ENCODE data around the gene GGA1.
"Not testable (repeated sequence)": the region's sequence is repeated elsewhere in the genome, so short reads cannot be mapped to it uniquely, and the experiment has no call there.

The GGA1 gene

DNA sequence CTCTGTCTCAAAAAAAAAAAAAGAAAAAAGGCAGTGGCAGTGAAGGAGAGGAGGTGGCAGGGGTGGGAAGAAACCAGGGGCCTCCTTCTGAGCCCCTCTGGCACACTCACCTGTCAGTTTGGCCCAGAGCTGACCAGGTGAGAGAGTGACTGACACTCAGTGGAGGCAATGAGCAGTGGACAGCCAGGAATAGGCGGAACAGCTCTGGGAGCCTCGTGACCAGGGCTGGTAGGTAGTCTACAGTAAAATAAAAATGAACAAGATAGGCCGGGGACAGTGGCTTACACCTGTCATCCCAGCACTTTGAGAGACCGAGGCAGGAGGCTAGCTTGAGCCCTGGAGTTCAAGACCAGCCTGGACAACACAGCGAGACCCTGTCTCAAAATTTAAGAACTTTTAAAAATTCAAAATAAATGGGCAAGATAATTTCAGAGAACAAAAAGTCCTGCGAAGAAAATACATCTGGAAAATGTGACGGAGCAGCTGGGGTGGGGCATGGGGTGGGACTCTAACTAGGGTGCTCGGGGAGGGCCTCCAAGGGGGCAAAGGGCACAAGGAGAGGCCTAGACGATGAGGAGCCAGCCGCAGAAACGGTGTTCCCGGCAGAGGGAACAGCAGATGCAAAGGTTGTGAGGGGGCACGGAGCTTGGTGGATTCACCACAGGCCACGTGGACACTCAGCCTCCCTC, 46.1 kb downstream of the GGA1 start:
- DNase-seq, result no peak

DNA sequence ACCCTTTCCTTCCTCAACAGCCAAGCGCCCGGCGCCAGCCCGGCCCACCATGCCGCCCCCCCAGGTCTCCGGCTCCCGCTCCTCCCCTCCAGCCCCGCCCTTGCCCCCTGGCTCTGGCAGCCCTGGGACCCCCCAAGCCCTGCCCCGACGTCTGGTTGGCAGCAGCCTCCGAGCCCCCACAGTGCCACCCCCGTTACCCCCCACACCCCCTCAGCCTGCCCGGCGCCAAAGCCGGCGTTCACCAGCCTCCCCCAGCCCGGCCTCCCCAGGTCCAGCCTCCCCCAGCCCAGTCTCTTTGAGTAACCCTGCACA, 46.6 kb downstream of the GGA1 start:
- no peak for DNase-seq

DNA sequence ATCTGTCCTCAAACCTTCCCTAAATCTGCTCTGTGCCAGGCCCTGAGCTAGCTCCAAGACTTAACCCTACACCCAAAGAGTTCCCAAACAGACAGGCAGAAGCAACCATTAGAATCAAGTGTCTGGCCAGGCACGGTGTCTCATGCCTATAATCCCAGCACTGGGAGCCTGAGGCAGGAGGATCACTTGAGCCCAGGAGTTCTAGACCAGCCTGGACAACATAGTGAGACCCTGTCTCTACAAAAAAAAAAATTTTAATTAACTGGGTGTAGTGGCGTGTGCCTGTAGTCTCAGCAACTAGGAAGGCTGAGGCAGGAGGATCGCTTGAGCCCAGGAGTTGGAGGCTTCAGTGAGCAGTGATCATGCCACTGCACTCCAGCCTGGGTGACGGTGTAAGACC, 47.9 kb downstream of the GGA1 start:
- DNase-seq, result not testable (repeated sequence)

DNA sequence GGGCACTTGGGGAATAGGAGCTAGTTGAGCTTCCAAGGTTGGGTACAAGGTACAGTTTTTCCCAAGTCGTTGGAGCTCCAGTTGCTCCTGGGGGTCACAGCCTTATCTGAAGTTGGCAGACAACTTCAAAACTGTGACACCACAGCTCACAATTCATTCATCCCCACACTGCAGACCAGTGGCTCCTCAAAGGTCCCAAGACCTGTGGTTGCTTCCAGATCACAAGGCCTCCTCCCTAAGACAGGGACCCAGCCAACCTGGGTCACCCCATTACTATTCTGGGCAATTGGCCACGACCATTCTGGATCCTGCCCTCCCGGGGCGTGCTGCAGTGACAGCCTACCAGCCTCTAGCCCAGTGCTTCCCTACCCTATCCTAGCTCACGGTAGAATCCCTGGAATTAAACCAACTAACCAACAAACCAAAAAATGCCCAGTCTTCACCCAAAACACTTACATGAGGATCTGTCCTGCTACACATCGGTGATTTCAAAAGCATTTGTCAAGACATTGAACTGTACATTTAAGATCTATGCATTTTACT, 49.0 kb downstream of the GGA1 start:
- DNase-seq, result no peak

DNA sequence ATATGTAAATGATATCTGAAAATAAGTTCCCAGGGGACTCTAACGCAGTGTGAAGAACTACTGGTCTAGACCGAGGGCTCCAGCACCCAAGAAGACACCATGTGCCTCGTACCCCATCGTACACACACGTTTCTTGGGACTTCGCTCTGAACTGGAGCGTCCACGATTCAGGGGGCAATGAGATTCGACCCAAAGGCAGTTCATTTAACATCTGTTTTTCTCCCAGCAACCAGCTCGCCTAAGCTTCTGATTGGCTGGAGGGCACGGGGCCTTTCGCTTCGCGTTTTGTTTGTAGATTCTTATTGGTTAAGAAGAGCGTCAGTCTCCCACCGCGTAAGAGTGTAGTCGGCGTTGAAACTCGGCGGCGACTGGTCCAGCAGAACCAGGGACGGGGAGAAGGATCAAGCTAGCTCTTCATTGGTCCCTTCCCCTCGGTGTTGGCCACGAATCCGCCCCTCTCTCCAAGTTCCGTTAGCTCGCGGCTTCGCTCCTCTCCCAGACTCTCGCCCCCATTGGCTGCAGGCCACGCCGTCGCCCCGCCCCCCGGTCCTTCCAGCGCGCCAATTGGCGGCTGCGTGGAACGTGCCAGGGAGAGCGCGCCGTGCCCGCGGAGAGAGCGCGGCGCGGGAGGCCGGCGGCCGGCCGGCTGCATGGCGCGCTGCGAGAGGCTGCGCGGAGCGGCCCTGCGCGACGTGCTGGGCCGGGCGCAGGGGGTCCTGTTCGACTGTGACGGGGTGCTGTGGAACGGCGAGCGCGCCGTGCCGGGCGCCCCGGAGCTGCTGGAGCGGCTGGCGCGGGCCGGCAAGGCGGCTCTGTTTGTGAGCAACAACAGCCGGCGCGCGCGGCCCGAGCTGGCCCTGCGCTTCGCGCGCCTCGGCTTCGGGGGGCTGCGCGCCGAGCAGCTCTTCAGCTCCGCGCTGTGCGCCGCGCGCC, 49.8 kb downstream of the GGA1 start, which contains the start of gene PDXP:
Gene PDXP (plus strand): TSS at position 591 of the 933 bp plus-strand sequence. CDS start 60 bp downstream, at position 651.
- peak; percentile 100 for DNase-seq

DNA sequence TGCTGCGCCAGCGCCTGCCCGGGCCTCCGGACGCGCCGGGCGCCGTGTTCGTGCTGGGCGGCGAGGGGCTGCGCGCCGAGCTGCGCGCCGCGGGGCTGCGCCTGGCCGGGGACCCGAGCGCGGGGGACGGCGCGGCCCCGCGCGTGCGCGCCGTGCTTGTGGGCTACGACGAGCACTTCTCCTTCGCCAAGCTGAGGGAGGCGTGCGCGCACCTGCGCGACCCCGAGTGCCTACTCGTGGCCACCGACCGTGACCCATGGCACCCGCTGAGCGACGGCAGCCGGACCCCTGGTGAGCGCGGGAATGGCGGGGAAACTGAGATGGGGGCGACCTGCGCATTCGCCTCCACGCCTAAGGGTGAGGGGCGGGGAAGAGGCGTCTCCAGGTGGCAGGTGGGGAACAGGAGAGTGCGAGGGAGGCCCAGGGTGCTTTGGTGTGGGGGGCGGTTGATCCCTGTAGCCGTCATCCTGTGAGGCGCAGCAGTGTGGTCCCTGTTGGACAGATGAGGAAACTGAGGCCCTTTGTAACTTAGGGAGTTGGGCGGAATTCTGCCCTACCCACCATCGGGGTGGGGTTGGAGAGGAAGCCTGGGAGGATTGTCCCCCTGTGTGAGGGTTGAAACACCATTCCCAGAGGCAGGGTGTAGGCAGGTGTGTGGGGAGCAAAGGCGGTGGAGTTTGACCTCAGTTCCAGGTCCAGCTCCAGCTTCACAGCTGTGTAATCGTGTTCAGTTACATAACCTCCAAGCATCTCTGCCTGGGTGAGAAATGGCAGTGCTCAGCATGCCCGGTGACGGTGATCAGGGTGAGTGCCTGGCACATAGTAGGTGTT, 50.6 kb downstream of the GGA1 start:
- DNase-seq, result peak in 1 of 2 donors; percentile 53

DNA sequence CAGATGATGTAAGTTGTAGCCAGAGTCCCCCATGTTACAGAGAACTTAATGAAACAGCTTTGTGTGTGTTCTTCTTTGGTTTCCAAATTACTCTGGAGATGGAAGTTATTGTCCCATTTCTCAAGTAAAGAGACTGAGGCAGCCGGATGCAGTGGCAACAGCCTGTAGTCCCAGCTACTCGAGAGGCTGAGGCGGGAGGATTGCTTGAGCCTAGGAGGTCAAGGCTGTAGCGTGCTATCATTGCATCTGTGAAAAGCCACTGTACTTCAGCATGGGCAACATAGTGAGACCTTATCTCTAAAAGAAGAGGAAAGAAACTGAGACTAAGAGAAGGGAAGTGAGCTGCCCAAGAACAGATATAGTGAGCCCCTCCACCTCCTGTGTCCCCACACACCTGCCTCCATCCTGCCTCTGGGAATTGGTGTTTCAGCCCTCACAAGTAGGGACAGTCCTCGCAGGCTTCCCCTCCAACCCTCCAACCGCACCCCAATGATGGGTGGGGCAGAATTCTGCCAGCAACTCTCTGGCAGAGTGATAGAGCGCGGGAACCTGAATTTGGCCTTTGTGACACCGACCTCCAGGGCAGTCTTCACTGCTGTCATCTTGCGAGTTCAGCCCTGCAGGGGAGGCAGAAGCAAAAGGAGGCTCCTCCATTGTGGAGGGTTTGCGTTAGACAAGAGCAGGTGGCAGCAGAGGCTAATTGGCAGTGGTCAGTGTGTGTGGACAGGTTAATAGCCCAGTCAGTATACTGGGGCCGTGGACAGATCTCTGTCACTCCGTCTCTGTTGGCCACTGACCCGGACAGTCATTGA, 51.5 kb downstream of the GGA1 start:
- DNase-seq, result no peak

DNA sequence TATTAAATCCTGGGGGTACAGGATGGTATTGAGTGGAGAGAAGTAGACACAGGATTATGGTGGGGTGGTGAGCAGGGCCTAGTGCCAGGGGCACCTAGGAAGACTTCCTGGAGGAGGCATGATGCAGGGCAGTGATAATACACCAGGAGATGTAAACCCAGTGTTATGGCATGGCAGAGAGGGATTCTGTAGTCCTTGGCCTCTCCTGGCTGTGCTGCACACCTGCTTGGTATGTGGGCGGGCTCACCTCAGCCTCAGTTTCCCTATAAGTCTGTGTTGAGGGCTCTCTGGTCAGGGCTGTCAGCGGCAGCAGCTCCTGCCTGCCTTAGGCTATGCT, 52.0 kb downstream of the GGA1 start:
- no peak for DNase-seq

DNA sequence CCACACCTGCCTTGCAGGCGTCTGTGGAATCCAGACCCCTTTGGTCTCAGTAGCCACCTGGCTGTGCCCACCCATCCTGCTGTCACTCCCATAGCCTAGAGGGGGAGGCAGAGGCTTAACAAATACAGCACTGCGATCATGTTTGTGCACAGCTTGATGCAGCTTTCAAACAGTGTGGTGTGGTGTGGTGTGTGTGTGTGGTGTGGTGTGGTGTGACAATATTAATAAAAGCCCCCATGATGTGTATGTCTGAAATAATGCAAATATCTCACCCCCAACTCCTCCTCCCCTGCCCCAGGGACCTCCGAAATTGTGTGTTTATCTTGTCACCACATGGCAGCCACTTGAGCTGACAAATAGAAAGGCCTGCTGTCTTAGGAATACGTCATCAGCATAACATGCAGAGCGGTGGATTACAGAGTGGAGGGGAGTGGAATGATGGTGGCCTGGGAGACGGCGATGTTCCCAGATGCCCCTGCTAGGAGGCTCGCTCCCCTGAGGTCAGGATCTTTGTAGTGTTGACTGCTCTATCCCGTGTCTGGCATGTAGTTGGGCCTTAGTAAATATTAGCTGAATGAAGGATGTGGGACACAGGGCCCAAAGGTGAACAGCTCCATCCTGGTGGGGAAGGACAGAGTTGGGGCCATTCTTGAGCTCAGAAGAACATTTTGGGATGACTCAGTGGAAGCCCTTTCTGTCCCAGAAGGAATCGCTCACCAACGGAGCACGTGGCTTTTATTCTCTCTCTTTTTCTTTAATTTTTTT, 52.7 kb downstream of the GGA1 start:
- DNase-seq, result peak in 1 of 2 donors; percentile 20

DNA sequence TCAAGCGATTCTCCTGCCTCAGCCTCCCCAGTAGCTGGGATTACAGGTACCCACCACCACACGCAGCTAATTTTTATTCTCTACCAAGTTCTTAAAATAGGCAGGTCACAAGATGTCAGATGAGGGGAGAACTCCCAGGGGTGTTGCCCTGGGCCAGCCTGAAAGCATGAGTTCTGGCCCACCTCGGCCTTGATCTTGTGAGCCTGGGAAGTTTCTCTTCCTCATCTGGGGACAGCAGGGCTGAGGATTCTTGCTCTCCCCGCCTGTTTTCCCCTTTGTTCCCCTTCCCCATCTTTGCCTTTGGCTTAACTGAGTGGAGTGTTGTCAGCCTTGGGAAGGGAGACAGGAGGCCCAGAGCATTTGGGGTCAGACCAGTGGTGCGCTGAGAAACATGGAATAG, 53.4 kb downstream of the GGA1 start:
- DNase-seq, result peak; percentile 62 to 80

DNA sequence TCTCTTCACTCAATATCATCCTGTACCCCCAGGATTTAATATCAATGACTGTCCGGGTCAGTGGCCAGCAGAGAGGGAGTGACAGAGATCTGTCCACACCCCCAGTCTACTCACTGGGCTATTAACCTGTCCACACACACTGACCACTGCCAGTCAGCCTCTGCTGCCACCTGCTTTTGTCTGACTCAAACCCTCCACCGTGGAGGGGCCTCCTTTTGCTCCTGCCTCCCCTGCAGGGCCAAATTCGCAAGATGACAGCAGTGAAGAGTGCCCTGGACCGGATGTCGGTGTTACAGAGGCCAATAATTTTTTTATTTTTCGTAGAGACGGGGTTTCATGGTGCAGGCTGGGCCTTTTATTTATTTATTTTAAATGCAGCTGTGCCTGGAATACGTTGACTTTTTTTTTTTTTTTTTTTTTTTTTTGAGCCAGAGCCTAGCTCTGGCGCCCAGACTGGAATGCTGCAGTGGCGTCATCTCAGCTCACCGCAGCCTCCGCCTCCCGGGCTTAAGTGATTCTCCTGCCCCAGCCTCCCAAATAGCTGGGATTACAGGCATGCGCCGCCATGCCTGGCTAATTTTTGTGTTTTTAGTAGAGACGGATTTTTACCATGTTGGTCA, 55.0 kb downstream of the GGA1 start:
- DNase-seq, result no peak

DNA sequence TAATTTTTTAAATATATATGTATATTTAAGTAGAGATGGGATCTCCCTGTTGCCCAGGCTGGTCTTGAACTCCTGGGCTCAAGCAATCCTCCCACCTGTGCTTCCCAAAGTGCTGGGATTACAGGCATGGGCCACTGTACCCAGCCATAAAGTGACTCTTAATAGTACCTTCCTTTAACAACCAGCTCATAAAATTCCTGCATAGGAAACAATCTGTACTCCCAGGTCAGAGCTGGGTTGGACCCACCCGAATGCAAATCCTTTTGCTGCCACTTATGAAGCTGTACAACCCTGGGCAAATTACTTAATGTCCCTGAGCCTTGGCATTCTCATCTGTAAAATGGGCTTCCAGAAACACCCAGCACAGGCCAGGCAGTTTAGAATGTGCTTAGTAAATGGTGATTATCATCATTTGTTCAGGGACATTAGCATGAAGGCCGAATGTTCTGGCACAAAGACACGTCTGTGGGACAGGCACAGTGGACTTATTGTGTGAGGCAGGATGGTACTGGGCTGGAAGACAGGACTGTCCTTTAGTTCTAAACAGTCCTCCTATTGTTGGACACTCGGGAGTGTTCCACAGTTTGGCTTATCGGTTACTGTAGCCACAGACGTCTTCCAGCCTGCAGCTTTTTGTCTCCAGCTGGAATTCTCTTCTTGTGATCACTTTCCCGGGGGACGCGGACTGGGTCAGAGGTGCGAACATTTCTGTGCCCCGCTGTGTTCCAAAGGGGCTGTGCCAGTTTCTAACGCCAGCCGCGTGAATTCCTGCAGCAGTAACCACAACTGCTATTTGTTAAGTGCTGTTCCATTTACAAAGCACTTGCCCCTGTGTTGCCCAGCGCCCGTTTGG, 55.8 kb downstream of the GGA1 start:
- no peak for DNase-seq

DNA sequence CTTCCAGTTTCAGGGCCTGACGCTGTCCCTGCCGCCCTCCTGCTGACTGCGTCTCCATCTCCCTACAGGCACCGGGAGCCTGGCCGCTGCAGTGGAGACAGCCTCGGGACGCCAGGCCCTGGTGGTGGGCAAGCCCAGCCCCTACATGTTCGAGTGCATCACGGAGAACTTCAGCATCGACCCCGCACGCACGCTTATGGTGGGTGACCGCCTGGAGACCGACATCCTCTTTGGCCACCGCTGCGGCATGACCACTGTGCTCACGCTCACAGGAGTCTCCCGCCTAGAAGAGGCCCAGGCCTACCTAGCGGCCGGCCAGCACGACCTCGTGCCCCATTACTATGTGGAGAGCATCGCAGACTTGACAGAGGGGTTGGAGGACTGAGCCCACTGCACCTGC, 56.9 kb downstream of the GGA1 start:
- DNase-seq, result no peak

DNA sequence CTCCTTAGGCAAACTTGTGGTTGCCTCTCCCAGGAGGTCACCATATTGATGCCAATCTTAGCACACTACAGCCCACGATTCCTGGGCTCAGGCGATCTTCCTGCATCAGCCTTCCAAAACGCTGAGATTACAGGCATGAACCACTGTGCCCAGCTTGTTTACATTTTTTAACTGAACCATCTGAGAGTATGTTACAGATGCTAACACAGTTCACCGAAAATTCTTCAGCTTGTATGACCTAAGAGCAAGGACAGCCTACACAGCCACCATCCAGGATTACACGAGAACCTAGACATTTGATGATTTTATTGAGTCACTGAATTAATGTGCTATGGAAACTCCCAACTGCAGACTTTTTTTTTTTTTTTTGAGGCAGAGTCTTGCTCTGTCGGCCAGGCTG, 61.0 kb downstream of the GGA1 start:
- no peak for DNase-seq

DNA sequence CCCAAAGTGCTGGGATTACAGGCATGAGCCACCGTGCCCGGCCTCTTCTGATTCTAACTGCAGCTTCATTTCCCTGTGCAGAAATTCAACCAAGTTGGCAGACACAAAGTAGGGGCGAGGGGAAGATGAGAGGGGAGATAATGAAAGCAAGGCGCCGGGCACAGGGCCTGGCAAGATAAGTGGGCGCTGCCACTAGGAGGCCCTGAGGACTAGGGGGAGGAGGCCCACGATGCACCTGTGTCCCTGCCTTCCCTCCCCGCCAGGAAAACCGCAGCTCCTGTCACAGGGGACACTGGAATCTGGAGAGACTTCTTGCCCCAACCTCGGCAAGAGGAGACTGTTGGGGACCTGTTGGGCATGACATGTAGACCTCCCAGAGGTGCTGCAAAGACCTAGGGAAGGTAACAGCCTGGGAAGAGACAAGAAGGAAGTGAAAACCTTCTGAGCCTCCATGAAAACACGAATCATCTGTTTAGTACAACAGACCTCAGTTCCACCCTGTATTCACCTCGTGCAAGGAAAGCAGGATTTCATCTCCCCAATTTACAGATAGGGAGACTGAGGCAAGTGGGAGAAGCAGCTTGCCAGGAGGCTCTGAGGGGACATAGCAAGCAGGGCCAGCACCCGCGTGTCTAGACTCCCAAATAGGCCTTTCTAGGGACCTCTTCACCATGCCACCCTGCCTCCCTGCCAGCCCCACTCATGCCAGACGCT, 63.7 kb downstream of the GGA1 start:
- no peak for DNase-seq

DNA sequence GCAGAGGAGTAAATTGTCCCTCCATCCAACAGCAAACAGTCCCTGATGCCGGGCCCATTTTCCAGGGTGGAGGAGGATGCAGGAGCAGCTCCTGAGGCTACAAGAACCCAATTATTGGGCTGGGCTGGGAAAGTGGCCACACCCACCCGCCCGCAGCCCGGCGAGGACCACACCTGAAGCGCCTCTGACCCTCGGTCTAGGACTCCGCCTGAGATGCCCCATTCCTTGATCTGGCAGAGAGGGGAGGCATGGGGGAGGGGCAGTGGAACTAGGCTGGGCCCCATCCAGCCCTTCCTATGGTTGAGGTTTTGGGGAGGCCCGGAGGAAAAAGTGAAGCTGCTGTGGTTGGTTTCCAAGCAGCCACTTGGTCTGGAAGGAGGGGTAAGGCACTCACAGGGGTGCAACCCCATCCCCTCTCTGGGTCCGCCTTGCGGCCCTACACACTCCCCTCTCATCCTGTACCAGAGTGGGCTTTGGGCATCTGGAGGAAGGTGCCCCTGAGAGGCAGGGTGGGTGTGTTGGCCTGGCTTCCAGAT, 64.4 kb downstream of the GGA1 start:
- no peak for DNase-seq

DNA sequence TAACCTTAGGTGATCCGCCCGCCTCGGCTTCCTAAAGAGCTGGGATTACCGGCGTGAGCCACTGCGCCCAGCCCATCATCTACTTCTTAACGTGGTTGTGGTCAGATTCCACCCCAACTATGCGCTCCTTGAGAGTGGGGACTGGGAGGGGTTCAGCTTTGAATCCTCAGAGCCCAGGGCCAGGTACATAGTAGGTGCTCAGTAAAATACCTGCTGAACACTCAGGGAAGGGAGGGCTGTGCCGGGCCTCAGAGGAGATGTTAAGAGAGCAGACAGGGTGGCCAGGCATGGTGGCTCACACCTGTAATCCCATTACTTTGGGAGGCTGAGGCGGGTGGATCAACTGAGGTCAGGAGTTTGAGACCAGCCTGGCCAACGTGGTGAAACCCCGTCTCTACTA, 65.6 kb downstream of the GGA1 start:
- DNase-seq, result no peak
